Cardiac septum (tissue), 1 donor: ENCODE results near the gene DHRS1. TPM values are rescaled to one million over a fixed set of nuclear protein-coding genes. Genes with fewer than 3 reads are reported as not detected.

Source experiments
- DNase-seq: peaks from one replicate; pipeline ENCODE4 v3.0.0-alpha.2; 2020; ENCODE audit warnings: low spot score
- intact Hi-C: fragments of 100-400 bp; cut with DNase I; formaldehyde crosslinking; loops from one replicate; pipeline ENCODE4 v1.14.0; 2022
- total RNA-seq: library from RNA; stranded (reverse); fragmentation: NEBNext Ultra II Directional; extraction: Animal tissue kit (Norgen Biotek cat#: 25700); gene quantifications from one replicate; pipeline ENCODE4 v1.2.1, GENCODE V29; 2021
- donor health status: DM: no; HTN: no; CAD: no.

The DHRS1 gene
- total RNA-seq, 1 donor from 2014 or later, result 8.5 TPM

DNA sequence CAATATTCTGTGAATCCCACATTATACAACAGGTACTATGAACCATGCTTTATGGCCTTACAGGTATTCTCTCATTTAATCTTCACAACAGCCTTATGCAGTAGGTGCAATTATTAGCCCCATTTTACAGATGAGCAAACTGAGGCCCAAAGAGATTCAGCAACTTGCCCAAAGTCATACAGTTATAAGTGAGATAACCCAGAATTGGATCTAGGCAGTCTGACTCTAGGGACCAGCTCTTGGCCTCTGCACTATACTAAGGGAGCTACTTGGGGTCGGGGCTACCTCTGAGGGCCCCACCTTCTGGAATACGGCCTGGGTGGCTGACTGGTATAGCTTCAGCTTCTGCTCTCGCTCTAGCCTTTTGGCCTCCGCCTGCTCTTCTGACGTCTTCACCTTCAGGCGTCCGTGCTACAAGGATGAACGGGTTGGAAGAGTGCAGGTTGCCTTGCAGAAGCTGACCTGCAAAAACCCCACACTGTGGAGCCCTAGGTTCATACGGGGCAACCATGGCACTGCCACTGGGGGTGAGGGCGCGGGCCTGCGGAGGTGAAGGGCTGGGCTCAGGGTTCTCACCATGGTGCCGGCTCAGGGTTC lies 28.9 kb downstream of the DHRS1 start:
- intact Hi-C loops, result no loop called here

DNA sequence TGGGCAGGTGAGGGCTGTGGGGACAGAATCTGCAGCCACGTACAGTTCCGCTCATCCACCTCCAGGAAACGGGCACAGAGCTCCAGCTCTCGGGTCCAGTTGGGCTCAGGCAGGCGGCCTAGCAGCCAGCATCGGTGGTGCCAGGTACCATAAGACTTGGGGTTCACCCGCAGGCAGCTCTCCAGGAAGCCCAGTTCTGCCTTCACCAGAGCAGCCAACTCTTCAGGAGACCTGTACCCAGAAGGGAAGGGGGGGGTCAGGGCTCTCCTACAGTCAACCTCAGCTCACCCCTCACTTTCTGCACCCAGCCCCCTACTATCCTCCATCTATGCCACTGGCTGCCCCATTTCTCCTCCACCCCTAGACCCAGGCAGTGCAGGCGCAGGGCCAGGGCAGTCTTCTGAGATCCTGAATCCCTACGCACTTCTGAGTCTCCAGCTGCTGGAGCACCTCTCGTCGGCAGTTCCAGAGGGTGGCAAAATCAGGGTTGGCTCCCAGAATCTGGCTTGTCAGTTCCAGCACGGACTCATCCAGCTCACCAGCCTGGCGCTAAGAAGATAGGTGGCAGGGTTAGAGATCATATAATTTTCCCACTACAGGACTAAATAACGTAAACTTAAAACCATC lies 29.6 kb downstream of the DHRS1 start:
- intact Hi-C loops, result no loop called here
- no peak for DNase-seq

More for the DNA sequence above, 28.9 kb downstream of the DHRS1 start:
- no peak for DNase-seq

DNA sequence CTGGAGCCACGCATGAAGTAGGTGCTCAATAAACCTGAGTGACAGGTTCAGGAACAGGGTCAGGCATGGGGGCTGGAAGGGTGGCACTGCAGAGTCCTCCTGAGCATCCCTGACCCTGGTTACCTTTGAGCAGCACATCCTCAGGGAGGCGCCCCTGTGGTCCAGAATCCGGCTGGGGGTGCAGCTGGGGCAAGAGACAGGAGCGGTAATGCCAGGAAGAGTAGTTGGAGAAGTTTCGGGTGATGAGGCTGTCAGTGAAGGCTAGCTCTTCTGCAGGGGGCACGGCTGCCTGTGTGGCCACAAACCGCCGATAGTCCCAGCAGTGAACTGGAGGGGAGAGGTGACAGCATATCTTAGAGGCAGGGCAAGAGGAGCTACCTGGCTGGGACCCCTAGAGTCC lies 30.2 kb downstream of the DHRS1 start:
- DNase-seq, result no peak
- intact Hi-C loops, result no loop called here

DNA sequence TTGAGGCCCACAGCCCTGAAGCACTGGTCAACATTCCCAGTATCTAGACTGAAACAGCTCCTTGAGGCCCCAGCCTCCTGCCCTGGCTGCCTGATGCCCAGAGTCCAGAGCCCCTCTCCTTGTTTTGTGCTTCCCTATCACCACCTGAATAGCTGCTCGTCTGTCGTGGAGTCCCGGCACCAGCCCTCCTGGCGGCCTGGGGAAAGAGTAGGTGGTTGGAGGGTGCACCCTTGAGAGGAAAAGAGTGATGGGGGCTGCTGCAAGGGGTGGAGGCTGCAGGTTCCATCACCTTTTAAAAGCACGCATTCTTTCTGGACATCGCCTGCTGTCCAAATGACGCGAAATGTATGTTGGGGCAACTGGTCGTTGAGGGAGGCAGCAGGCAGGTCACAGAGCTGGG lies 31.4 kb downstream of the DHRS1 start:
- intact Hi-C loops, result no loop called here
- no peak for DNase-seq

DNA sequence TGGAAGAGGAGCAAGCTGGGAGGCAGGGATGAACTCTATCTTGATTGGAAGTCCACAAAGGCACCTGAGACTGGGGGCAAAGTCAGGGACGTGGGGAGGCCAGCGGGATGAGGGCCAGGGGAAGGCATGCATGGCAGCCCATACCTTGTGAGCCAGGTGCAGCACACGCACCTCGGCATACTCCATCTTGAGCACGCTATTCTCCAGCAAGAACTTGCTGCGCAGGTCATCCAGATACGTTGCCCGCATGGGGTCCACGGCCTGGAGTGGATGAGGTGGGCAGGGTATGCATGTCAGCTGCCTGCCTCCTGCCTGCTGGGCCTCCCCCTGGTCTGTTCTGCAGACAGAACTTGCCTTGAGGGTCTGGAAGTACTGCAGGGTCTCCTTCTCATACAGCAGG lies 32.1 kb downstream of the DHRS1 start:
- DNase-seq, result no peak
- intact Hi-C loops, result no loop called here

DNA sequence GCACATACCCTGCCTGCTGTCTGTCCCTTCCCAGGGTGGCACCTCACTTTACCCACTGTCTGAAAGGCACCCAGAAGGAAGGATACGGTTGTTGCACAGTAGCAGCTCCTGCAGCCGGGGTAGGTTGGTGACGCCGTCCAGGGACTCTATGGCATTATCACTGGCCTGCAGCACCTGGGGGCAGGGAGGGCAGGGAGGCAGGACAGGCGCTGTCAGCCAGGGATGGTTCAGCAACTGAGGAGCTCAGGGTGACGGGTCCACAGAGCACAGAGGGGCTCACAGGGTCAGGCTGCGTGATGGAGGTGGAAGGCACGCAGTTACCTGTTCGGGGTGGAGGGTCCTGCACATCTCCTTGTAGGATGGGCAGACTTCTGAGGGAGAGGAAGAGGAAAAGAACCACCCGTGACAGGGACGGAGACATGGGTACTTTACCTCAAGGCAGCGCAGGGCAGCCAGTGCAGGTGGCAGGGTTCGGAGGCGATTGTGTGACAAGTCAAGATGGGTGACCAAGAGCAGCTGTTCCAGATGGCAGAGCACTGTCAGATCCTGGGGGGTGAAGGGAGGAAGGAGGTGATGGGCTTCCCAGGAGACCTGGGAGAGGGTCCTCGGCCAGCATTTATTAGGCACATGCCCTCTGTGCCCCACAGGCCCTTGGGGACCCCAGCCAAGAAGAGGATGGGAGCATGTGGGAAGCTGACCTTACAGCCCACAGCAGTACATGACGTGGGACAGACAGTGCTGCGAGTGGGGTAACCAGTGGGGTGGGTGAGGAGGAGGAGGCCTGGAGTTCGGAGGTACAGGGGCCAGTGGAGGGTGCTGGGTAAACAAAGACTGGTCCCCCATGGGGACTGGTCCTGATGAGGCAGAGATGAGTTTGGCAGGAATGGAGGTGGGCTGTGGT lies 33.0 kb downstream of the DHRS1 start:
- intact Hi-C loops, result no loop called here
- DNase-seq, result no peak

DNA sequence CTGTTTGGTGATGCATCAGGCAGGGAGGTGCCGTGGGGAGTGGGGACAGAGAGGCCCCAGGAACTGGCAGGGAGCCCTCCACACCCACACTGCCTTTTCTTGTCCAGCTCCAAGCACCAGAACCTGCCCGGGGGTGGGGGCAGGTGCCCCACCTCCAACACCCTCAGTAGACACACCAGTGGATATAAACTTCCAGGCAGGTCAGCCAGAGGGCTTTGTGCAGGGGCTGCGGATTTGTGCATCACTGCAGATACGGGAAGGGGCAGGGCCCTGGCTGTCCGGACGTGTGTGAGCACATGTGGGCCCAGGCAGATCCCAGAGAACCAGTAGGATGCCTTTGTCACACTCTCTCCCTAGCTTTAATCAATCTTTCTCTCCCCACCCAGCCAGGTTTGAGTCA lies 35.3 kb downstream of the DHRS1 start:
- DNase-seq, result no peak
- intact Hi-C loops, result no loop called here

DNA sequence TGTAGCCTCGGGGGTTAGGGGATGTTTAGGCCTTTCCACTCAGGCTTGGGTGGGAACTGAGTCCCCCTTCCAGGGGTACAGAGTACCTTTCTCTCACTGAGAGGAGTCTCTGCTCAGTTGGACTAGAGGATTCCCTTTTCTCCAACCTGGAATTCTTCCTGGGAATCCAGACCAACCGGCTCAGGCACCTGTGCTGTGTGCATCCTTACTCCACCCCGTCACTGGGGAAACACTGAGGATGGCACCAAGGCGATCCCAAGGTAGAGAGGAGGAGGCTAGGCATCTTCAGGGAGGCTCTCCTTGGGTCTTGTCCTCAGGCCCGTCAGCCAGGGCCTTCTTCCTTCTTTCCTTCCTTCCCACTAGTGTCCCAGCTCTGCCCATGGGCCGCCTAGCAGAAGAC lies 35.7 kb downstream of the DHRS1 start:
- DNase-seq, result no peak
- intact Hi-C loops, result no loop called here

DNA sequence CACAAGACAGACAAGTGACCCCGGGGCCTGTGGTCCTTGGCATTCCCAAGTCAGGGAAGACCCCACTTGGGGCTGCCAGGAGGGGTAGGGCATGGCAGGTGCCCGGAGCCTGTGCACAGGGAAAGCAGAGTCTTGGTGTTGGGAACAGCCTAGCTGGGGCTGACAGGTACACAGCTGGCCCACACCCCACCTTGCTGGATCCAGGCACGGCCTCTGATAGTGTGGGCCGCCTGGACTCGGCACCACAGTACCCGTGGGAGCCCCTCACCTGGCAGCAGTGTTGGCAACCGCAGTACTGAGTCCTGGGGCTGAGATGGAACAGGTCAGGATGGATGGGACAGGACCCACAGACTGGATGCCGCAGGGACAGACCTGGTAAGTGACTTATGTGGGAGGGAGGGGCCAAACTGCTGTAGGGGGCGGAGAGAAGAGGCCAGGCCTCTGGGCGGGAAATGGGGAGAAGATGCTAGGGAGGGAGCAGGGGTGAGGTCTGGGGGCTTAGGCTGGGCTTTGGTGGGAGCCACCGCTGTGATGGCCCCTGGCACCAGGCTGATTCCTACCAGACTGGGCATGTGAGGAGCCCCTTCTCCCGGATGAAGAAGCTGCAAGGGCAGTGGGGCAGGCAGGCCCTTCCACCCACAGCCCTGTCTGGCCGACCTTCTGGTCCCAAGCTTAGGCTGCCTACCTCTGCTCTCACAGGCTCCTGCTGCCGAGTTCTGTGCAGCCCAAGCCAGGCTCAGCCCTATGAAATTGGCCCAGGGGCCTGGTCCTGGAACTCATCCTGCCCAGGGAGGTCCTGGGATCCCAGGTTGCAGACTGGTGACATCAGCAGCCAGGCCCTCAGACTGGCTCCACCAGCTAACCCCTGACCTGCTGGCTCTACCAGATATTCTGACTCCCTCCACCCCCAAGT lies 36.5 kb downstream of the DHRS1 start, which contains the start of gene TGM1:
Gene TGM1, minus strand, starts transcription at position 357 of the 913 bp plus-strand sequence. CDS start 825 bp downstream, outside the sequence.
- no peak for DNase-seq

DNA sequence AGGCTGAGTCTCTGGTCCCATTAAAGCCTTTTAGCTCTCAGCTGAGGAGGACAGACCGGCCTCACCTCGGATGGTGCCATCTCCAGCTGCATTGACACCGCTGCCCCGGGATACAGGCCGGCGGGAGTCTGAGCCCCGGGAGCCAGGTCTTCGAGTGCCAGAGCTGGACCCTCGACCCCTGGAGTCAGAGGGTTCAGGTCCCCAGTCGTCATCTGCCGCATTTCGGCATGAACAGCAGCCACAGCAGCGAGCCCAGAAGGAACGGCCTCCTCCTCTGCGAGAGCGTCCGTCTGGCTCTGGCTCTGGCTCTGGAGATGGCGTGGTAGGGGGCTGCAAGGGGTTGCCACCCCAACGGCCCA lies 37.6 kb downstream of the DHRS1 start:
- intact Hi-C loops, result no loop called here
- no peak for DNase-seq

More for the DNA sequence above, 36.5 kb downstream of the DHRS1 start, which contains the start of gene TGM1:
- intact Hi-C loops, result no loop called here

DNA sequence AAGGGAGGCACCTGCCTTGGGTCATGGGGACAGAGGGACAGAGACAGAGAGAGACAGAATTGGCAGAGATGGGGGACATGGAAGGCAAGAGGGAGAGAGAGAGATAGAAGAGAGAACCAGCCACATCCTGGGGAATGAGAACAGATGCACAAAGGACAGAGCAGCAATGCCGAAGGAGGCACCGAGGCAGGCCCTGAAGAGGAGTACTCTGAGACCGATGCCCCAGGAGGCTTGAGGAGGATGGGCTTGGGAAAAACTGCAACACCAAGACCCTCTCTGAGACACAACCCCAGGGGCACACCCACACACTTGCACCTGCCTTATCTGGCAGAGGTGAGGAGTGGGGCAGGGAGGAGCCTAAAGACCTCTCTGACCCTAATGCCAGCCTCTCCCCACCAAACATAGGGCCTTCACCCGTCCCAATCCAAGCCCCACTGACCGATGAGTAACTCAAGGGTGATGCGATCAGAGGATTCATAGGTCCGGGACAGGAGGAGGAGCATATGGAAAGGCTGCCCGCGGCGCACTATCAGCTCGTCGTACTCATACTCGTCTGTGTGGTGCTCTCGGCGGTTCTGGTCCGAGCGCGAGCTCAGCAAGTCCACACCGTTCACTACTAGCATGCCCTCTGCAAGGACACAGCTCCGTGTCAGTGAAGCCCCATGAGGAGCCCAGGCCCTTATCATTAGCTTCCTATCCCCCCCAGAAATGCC lies 38.2 kb downstream of the DHRS1 start:
- intact Hi-C loops, result no loop called here

DNA sequence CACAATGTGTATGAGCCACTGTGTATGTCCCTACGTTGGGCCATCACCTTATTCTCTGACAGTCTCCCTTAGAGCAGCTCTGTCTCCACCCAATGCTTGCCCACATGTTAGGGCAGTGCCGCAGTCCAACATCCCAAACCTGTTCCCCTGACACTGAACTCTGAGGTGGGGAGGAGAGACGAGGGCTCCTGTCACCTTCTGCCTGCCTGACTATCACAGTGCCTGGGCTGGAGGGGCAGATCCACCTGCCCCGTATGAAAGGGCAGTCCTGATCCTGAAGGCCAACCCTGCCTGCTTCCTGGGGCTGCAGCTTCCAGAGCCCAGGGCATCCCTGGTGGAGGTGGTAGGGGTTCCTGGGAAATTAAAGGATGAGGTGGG lies 38.8 kb downstream of the DHRS1 start:
- intact Hi-C loops, result no loop called here
- DNase-seq, result no peak

More for the DNA sequence above, 38.2 kb downstream of the DHRS1 start:
- no peak for DNase-seq

DNA sequence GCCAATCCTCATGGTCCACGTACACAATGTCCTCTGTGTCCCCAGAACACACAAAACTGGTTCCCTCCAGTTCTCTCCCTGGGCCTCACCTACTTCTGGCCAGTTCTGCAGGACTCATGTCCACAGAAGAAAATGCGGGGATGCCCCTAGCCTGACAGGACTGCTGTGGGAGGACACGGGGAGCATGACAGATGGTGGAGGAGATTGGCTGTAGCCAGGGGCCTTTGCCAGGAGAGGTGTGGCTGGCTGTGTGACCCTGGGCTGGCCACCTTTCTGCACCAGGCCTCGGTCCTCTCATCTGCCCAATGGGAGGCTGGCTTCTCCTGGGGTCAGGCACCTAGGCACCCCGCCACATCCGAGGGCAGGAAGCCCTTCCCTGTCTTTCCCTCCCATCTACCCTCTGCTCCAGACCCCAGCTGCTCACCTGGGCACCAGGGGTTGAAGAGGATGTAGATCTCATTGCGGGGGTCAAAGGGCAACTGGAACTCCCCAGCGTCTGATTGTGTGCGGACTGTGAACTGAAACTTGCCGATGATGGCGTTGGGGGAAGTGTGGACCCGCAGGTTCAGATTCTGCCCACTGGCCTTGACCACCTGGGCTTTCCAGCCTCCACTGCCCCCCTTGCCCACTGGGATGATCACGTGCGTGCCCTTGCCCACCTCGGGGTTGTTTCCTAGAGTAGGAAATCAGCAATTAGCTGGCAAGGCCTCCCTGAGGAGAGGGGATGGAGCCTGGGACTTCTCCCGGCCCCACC lies 39.4 kb downstream of the DHRS1 start:
- no peak for DNase-seq

DNA sequence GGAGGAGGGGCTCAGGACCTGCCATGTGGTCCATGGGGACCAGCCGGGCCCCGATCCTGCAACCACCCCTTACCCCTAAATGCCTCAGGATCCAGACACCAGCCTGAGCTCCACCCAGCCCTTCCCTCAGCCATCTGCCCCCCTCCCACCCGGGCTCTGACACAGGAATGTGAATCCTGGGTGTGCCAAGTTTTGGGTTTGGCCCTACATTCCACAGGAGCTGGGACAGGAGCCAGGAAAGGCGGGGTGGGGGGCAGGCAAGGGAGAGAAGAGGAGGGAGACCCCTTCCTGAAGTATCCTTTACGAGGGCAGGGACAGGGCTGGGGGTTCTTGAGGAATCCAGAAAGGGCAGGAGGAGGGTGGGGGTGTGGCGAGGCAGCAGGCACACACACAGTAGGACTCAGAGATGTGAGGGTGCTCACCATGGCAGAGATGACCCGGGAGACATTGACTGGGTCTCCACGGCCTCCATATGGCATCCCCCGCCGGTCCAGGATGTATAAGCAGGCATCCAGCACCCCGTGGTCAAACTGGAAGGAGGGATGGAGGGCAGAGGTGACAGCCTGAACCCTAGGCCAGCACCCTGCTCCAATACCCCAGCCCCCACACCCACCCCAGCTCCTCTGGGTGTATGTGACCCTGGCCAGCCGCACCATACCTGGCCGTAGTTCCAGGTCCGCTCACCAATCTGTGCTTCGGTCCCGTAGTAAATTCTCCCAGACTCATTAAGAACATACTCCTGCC lies 40.1 kb downstream of the DHRS1 start:
- intact Hi-C loops, result no loop called here
- no peak for DNase-seq

More for the DNA sequence above, 39.4 kb downstream of the DHRS1 start:
- intact Hi-C loops, result no loop called here

DNA sequence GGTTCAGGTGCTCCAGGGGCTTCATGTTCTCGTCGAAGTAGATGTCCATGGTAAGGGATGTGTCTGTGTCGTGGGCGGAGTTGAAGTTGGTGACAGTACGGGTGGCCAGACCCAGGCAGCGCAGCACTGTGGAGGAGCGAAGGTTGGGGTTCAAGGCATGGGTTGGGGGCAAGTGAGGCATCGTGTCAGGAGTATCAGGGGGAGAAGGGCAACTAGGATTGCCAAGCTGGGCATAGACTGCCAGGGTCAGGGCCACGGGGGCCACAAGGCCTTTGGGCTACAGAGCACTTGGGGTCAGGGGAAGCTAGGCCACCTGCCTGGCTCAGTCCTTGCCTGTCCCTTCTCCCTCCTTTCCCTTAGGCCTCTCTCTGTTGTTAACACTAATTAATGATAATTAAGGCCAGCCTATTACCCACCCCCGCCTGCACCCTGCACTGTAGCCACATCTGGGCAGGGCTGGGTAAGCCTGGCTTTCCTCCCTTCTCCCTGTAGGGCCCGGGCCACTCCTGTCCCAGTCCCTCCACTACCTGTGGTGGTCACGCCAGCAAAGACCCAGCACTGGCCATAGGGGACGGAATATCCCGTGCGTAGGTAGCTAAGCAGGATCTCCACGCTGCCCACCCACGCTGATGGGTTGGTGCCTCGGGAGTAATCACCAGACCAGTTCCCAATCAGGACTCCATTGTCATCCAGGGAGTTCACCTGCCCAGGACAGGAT lies 40.9 kb downstream of the DHRS1 start:
- DNase-seq, result no peak

DNA sequence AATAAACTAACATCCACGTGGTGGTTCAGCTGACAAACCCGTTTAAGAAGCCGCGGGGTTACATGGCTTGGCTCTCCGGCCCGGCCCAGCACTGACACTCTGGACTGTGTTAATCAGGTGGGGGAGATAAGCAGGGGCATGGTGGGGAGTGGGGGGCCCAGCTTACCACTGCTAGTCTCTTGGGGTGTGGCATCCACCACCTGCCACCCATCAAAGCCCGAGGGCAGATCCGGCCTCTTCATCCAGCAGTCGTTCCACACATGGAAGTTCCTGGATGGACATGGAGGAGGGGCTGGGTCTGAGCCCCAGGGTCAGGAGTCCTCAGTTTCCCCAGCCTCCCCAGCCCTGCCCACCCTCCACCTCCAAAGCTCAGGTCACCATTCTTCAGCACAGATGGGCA lies 41.5 kb downstream of the DHRS1 start:
- no peak for DNase-seq
- intact Hi-C loops, result no loop called here

More for the DNA sequence above, 40.9 kb downstream of the DHRS1 start:
- intact Hi-C loops, result no loop called here

DNA sequence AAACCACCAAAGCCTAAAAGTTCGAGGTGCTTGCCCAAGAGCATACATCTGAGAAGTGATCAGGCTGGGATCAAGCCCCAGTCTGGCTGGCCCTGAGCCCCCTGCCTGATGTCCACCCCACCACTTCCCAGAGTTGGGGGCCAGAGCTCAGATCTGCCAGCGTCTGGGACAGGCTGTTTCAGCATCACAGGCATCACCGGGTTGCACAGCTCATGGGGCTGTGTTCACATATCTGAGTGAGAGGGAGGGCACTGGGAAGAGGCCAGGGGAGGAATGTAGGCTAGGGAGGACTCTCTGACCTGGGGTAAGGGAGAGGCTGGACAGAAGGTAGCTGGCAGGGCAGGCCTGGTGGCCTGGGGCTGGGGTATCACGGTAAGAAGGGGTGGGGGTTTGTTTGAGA lies 42.6 kb downstream of the DHRS1 start:
- DNase-seq, result no peak
- intact Hi-C loops, result no loop called here
